Stimulated activated CD8-positive, alpha-beta memory T cell treated with anti-CD3 and anti-CD28 coated beads, Interleukin-7, amount 100 ng/mL, for 24 hours (primary cell): Measurements from ENCODE around the gene IFNG.
A peak's percentile ranks its signal among the peaks of the same experiment; 100 is the strongest.

Source experiments
- DNase-seq: peaks from one replicate; pipeline ENCODE4 v3.0.0-alpha.2; 2020; ENCODE audit warnings: low read depth

IFNG gene

GRCh38 chr12:68166317-68166831 lies 6.8 kb upstream of the IFNG start:
- no peak for DNase-seq

- no peak for DNase-seq
Observed at GRCh38 chr12:68163560-68164081, 4.1 kb upstream of the IFNG start.

- DNase-seq: no peak
Observed at GRCh38 chr12:68162374-68162773, 2.8 kb upstream of the IFNG start.

- DNase-seq: no peak
Observed at GRCh38 chr12:68158432-68158831, 1.1 kb downstream of the IFNG start.

- DNase-seq: no peak
Observed at GRCh38 chr12:68157380-68157779, 2.2 kb downstream of the IFNG start.

GRCh38 chr12:68156636-68157035 lies 2.9 kb downstream of the IFNG start:
- no peak for DNase-seq

GRCh38 chr12:68154779-68155178 lies 4.8 kb downstream of the IFNG start:
- no peak for DNase-seq

GRCh38 chr12:68148261-68148951 lies 11.1 kb downstream of the IFNG start:
- DNase-seq: no peak

GRCh38 chr12:68140556-68140955 lies 19.0 kb downstream of the IFNG start:
- DNase-seq: no peak

GRCh38 chr12:68139941-68140340 lies 19.6 kb downstream of the IFNG start:
- DNase-seq: no peak

- no peak for DNase-seq
Observed at GRCh38 chr12:68139001-68139400, 20.5 kb downstream of the IFNG start.

GRCh38 chr12:68138480-68138879 lies 21.1 kb downstream of the IFNG start:
- DNase-seq: no peak

GRCh38 chr12:68137335-68137830 lies 22.2 kb downstream of the IFNG start:
- DNase-seq: no peak

- DNase-seq: no peak
Observed at GRCh38 chr12:68135520-68135919, 24.0 kb downstream of the IFNG start.

- DNase-seq: no peak
Observed at GRCh38 chr12:68131867-68132414, 27.6 kb downstream of the IFNG start.

GRCh38 chr12:68129979-68130378 lies 29.6 kb downstream of the IFNG start:
- DNase-seq: no peak

- DNase-seq: no peak
Observed at GRCh38 chr12:68122236-68122920, 37.2 kb downstream of the IFNG start.

- no peak for DNase-seq
Observed at GRCh38 chr12:68121143-68121542, 38.4 kb downstream of the IFNG start.

- peak; percentile 26 for DNase-seq
Observed at GRCh38 chr12:68119724-68120211, 39.8 kb downstream of the IFNG start.

- no peak for DNase-seq
Observed at GRCh38 chr12:68119250-68119649, 40.3 kb downstream of the IFNG start.

- no peak for DNase-seq
Observed at GRCh38 chr12:68118096-68118755, 41.3 kb downstream of the IFNG start.

- DNase-seq: no peak
Observed at GRCh38 chr12:68117661-68118060, 41.9 kb downstream of the IFNG start.
